ENCODE results near the gene CCP110. TPM values are rescaled to one million over a fixed set of nuclear protein-coding genes. Genes with fewer than 3 reads are reported as not detected.

The CCP110 gene
- total RNA-seq, 5 donors from 2014 or later (not counting 1 experiment from before 2014, with no cell fraction given), result 12.3 to 18.8 (median 17.1) TPM

GRCh38 chr16:19481769-19482168 lies 42.0 kb upstream of the CCP110 start:
- Histone ChIP-seq H3K27ac (ENCODE audit: low read length) (no peak overlapping the region), H3K36me3 (ENCODE audit: control insufficient read depth in 2 of 2, extremely low read depth in 1 of 2, insufficient read depth in 1 of 2, low read length in 1 of 2) (no peaks in the 10 kb centered on the region), H3K4me1 (ENCODE audit: control insufficient read depth in 1 of 2, extremely low read depth in 1 of 2, insufficient read depth in 2 of 2, low read length in 2 of 2) (no peaks in the 10 kb centered on the region), H3K9me3 (no peaks in the 10 kb centered on the region), H3K4me3 (ENCODE audit: control insufficient read depth in 1 of 2, extremely low read depth in 1 of 2, low read length in 1 of 2) (no peak overlapping the region), H3K27me3 (replicated peaks in 1 of 2; ENCODE audit: control insufficient read depth in 2 of 2, extremely low read depth in 1 of 2, insufficient read depth in 2 of 2, low read length in 1 of 2) (no peaks in the 10 kb centered on the region)
- H3K27ac Mint-ChIP-seq, result no peak overlapping the region
- H3K9me3 Mint-ChIP-seq, result no peaks in the 10 kb centered on the region
- H3K27me3 Mint-ChIP-seq, result peaks cover 4 to 5% of the 10 kb centered on the region in 2 donors
- no peak for DNase-seq
- no peaks in the 10 kb centered on the region for H3K4me1 Mint-ChIP-seq
- WGBS (ENCODE audit: insufficient coverage), result 100% methylated on average over 2 of the region's 5 CpGs
- H3K36me3 Mint-ChIP-seq, result no peaks in the 10 kb centered on the region
- no peak for ATAC-seq (replicated peaks in 1 of 4)
- ChIA-PET CTCF (no interaction called here), POLR2A (no interaction called here)
- H3K4me3 Mint-ChIP-seq, result no peak overlapping the region

- Histone ChIP-seq H3K36me3 (ENCODE audit: control insufficient read depth in 2 of 2, extremely low read depth in 1 of 2, insufficient read depth in 1 of 2, low read length in 1 of 2) (no peaks in the 10 kb centered on the region), H3K27ac (ENCODE audit: low read length) (no peak overlapping the region), H3K9me3 (no peaks in the 10 kb centered on the region), H3K27me3 (replicated peaks in 1 of 2; ENCODE audit: control insufficient read depth in 2 of 2, extremely low read depth in 1 of 2, insufficient read depth in 2 of 2, low read length in 1 of 2) (no peaks in the 10 kb centered on the region), H3K4me1 (ENCODE audit: control insufficient read depth in 1 of 2, extremely low read depth in 1 of 2, insufficient read depth in 2 of 2, low read length in 2 of 2) (no peaks in the 10 kb centered on the region), H3K4me3 (ENCODE audit: control insufficient read depth in 1 of 2, extremely low read depth in 1 of 2, low read length in 1 of 2) (no peak overlapping the region)
- POLR2A ChIA-PET, result no interaction called here
- DNase-seq (no peak), ATAC-seq (replicated peaks in 1 of 4) (no peak)
- no peaks in the 10 kb centered on the region for H3K36me3 Mint-ChIP-seq
- H3K27me3 Mint-ChIP-seq, result peaks cover 4 to 5% of the 10 kb centered on the region in 2 donors
- H3K4me1 Mint-ChIP-seq, result no peaks in the 10 kb centered on the region
- no peak overlapping the region for H3K27ac Mint-ChIP-seq
- CTCF ChIA-PET, result no interaction called here
- no peak overlapping the region for H3K4me3 Mint-ChIP-seq
- no peaks in the 10 kb centered on the region for H3K9me3 Mint-ChIP-seq
- WGBS (ENCODE audit: insufficient coverage), result no CpG with 5 or more reads among the region's 1 CpG
These were observed 41.5 kb upstream of the CCP110 start for GRCh38 chr16:19482291-19482690.

- no peak for DNase-seq
- POLR2A ChIA-PET, result no interaction called here
These were observed 39.6 kb upstream of the CCP110 start for GRCh38 chr16:19484096-19484495.

GRCh38 chr16:19485611-19486010 lies 38.1 kb upstream of the CCP110 start:
- Histone ChIP-seq H3K4me3 (ENCODE audit: control insufficient read depth in 1 of 2, extremely low read depth in 1 of 2, low read length in 1 of 2) (no peak overlapping the region), H3K36me3 (ENCODE audit: control insufficient read depth in 2 of 2, extremely low read depth in 1 of 2, insufficient read depth in 1 of 2, low read length in 1 of 2) (no peaks in the 10 kb centered on the region), H3K4me1 (ENCODE audit: control insufficient read depth in 1 of 2, extremely low read depth in 1 of 2, insufficient read depth in 2 of 2, low read length in 2 of 2) (no peaks in the 10 kb centered on the region), H3K27ac (ENCODE audit: low read length) (no peak overlapping the region), H3K9me3 (no peaks in the 10 kb centered on the region), H3K27me3 (replicated peaks in 1 of 2; ENCODE audit: control insufficient read depth in 2 of 2, extremely low read depth in 1 of 2, insufficient read depth in 2 of 2, low read length in 1 of 2) (no peaks in the 10 kb centered on the region)
- DNase-seq (no peak), ATAC-seq (replicated peaks in 1 of 4) (no peak)
- Mint-ChIP-seq H3K27ac (no peak overlapping the region), H3K4me3 (no peak overlapping the region), H3K27me3 (no peaks in the 10 kb centered on the region), H3K9me3 (no peaks in the 10 kb centered on the region), H3K36me3 (no peaks in the 10 kb centered on the region), H3K4me1 (no peaks in the 10 kb centered on the region)
- ChIA-PET POLR2A (no interaction called here), CTCF (no interaction called here)
- WGBS (ENCODE audit: insufficient coverage), result 96% methylated on average over 4 of the region's 5 CpGs

More at GRCh38 chr16:19484096-19484495, 39.6 kb upstream of the CCP110 start:
- H3K27me3 ChIP-seq (replicated peaks in 1 of 2; ENCODE audit: control insufficient read depth in 2 of 2, extremely low read depth in 1 of 2, insufficient read depth in 2 of 2, low read length in 1 of 2), result no peaks in the 10 kb centered on the region
- CTCF ChIA-PET, result interaction anchor here in 1 of 2 donors (0.7 kb wide), 1 partner anchor 729 kb away, joined by 7 read pairs; no protein-coding TSS in a partner anchor
- no peak overlapping the region for H3K27ac ChIP-seq (ENCODE audit: low read length)
- no peak overlapping the region for H3K27ac Mint-ChIP-seq
- H3K4me1 ChIP-seq (ENCODE audit: control insufficient read depth in 1 of 2, extremely low read depth in 1 of 2, insufficient read depth in 2 of 2, low read length in 2 of 2), result no peaks in the 10 kb centered on the region
- H3K36me3 Mint-ChIP-seq, result no peaks in the 10 kb centered on the region
- no peaks in the 10 kb centered on the region for H3K9me3 Mint-ChIP-seq
- no peak overlapping the region for H3K4me3 ChIP-seq (ENCODE audit: control insufficient read depth in 1 of 2, extremely low read depth in 1 of 2, low read length in 1 of 2)
- no CpG with 5 or more reads among the region's 3 CpGs for WGBS (ENCODE audit: insufficient coverage)
- no peaks in the 10 kb centered on the region for H3K9me3 ChIP-seq
- no peak for ATAC-seq (replicated peaks in 1 of 4)
- H3K27me3 Mint-ChIP-seq, result no peaks in the 10 kb centered on the region
- H3K4me3 Mint-ChIP-seq, result no peak overlapping the region
- no peaks in the 10 kb centered on the region for H3K4me1 Mint-ChIP-seq
- H3K36me3 ChIP-seq (ENCODE audit: control insufficient read depth in 2 of 2, extremely low read depth in 1 of 2, insufficient read depth in 1 of 2, low read length in 1 of 2), result no peaks in the 10 kb centered on the region

GRCh38 chr16:19486051-19486450 lies 37.7 kb upstream of the CCP110 start:
- Mint-ChIP-seq H3K4me1 (no peaks in the 10 kb centered on the region), H3K27ac (no peak overlapping the region), H3K9me3 (no peaks in the 10 kb centered on the region), H3K27me3 (no peaks in the 10 kb centered on the region), H3K4me3 (no peak overlapping the region), H3K36me3 (no peaks in the 10 kb centered on the region)
- POLR2A ChIA-PET, result no interaction called here
- no CpG with 5 or more reads among the region's 4 CpGs for WGBS (ENCODE audit: insufficient coverage)
- H3K27ac ChIP-seq (ENCODE audit: low read length), result no peak overlapping the region
- no peaks in the 10 kb centered on the region for H3K36me3 ChIP-seq (ENCODE audit: control insufficient read depth in 2 of 2, extremely low read depth in 1 of 2, insufficient read depth in 1 of 2, low read length in 1 of 2)
- ATAC-seq (replicated peaks in 1 of 4) (no peak), DNase-seq (no peak)
- H3K4me3 ChIP-seq (ENCODE audit: control insufficient read depth in 1 of 2, extremely low read depth in 1 of 2, low read length in 1 of 2), result no peak overlapping the region
- CTCF ChIA-PET, result no interaction called here
- no peaks in the 10 kb centered on the region for H3K9me3 ChIP-seq
- H3K4me1 ChIP-seq (ENCODE audit: control insufficient read depth in 1 of 2, extremely low read depth in 1 of 2, insufficient read depth in 2 of 2, low read length in 2 of 2), result no peaks in the 10 kb centered on the region
- no peaks in the 10 kb centered on the region for H3K27me3 ChIP-seq (replicated peaks in 1 of 2; ENCODE audit: control insufficient read depth in 2 of 2, extremely low read depth in 1 of 2, insufficient read depth in 2 of 2, low read length in 1 of 2)

GRCh38 chr16:19486750-19487325 lies 36.9 kb upstream of the CCP110 start:
- H3K36me3 ChIP-seq (ENCODE audit: control insufficient read depth in 2 of 2, extremely low read depth in 1 of 2, insufficient read depth in 1 of 2, low read length in 1 of 2), result no peaks in the 10 kb centered on the region
- H3K27ac Mint-ChIP-seq, result no peak overlapping the region
- no peaks in the 10 kb centered on the region for H3K27me3 Mint-ChIP-seq
- ATAC-seq (replicated peaks in 1 of 4), result no peak
- ChIA-PET CTCF (no interaction called here), POLR2A (no interaction called here)
- no peak overlapping the region for H3K4me3 ChIP-seq (ENCODE audit: control insufficient read depth in 1 of 2, extremely low read depth in 1 of 2, low read length in 1 of 2)
- H3K9me3 ChIP-seq, result no peaks in the 10 kb centered on the region
- no peaks in the 10 kb centered on the region for H3K36me3 Mint-ChIP-seq
- H3K9me3 Mint-ChIP-seq, result no peaks in the 10 kb centered on the region
- H3K27ac ChIP-seq (ENCODE audit: low read length), result no peak overlapping the region
- no peak for DNase-seq
- no peak overlapping the region for H3K4me3 Mint-ChIP-seq
- H3K4me1 Mint-ChIP-seq, result no peaks in the 10 kb centered on the region
- no peaks in the 10 kb centered on the region for H3K4me1 ChIP-seq (ENCODE audit: control insufficient read depth in 1 of 2, extremely low read depth in 1 of 2, insufficient read depth in 2 of 2, low read length in 2 of 2)
- H3K27me3 ChIP-seq (replicated peaks in 1 of 2; ENCODE audit: control insufficient read depth in 2 of 2, extremely low read depth in 1 of 2, insufficient read depth in 2 of 2, low read length in 1 of 2), result no peaks in the 10 kb centered on the region
- WGBS (ENCODE audit: insufficient coverage), result 92% methylated on average over 6 of the region's 10 CpGs

- DNase-seq, result no peak
- Mint-ChIP-seq H3K4me1 (peaks cover 0 to under 1% (median 0%) of the 10 kb centered on the region in 3 donors), H3K4me3 (no peak overlapping the region), H3K27ac (no peak overlapping the region), H3K9me3 (no peaks in the 10 kb centered on the region), H3K36me3 (no peaks in the 10 kb centered on the region), H3K27me3 (no peaks in the 10 kb centered on the region)
- H3K27me3 ChIP-seq (replicated peaks in 1 of 2; ENCODE audit: control insufficient read depth in 2 of 2, extremely low read depth in 1 of 2, insufficient read depth in 2 of 2, low read length in 1 of 2), result no peaks in the 10 kb centered on the region
- H3K36me3 ChIP-seq (ENCODE audit: control insufficient read depth in 2 of 2, extremely low read depth in 1 of 2, insufficient read depth in 1 of 2, low read length in 1 of 2), result no peaks in the 10 kb centered on the region
- H3K9me3 ChIP-seq, result no peaks in the 10 kb centered on the region
- ATAC-seq (replicated peaks in 1 of 4), result no peak
- no peak overlapping the region for H3K27ac ChIP-seq (ENCODE audit: low read length)
- H3K4me1 ChIP-seq (ENCODE audit: control insufficient read depth in 1 of 2, extremely low read depth in 1 of 2, insufficient read depth in 2 of 2, low read length in 2 of 2), result no peaks in the 10 kb centered on the region
- CTCF ChIA-PET, result no interaction called here
- POLR2A ChIA-PET, result no interaction called here
- no peak overlapping the region for H3K4me3 ChIP-seq (ENCODE audit: control insufficient read depth in 1 of 2, extremely low read depth in 1 of 2, low read length in 1 of 2)
- WGBS (ENCODE audit: insufficient coverage), result 88% methylated on average over 1 of the region's 4 CpGs
These were observed 35.5 kb upstream of the CCP110 start for GRCh38 chr16:19488213-19488640.
